Tibial artery (tissue), 4 donors: ENCODE results near the gene TMOD1.
"Not testable (repeated sequence)": the region's sequence is repeated elsewhere in the genome, so short reads cannot be mapped to it uniquely, and the experiment has no call there.

Source experiments
- DNase-seq, 2 donors: peaks; one replicate each; pipeline ENCODE4 v3.0.0-alpha.2; 2019
- H3K27ac ChIP-seq, 2 donors: fragments of 200-600 bp; sonication (generic) in 1 of 2; 1 replicate in 1 of 2; 2 replicates in 1 of 2; pipeline ENCODE4 v1.5.1; 2018 to 2019; ENCODE audit warnings: mild to moderate bottlenecking in 1 of 2
- H3K27me3 ChIP-seq, 2 donors: fragments of 200-600 bp; sonication (generic) in 1 of 2; one replicate each; pipeline versions ENCODE4 v1.5.1 to v1.6.0; 2016 to 2019
- H3K36me3 ChIP-seq, 3 donors: fragments of 200-600 bp; sonication (generic) in 2 of 3; one replicate each; pipeline ENCODE4 v1.5.1; 2016 to 2019; ENCODE audit warnings: mild to moderate bottlenecking in 2 of 3
- H3K4me1 ChIP-seq, 4 donors: fragments of 200-600 bp; sonication (generic) in 2 of 4; 1 replicate in 3 of 4; 2 replicates in 1 of 4; pipeline ENCODE4 v1.5.1; 2016 to 2019
- H3K4me3 ChIP-seq, 2 donors: fragments of 200-600 bp; sonication (generic) in 1 of 2; 1 replicate in 1 of 2; 2 replicates in 1 of 2; pipeline ENCODE4 v1.5.1; 2018 to 2019; ENCODE audit warnings: mild to moderate bottlenecking in 2 of 2
- H3K9me3 ChIP-seq, 3 donors: fragments of 200-600 bp; sonication (generic) in 1 of 3; one replicate each; pipeline ENCODE4 v1.5.1; 2016 to 2019
- intact Hi-C: fragments of 100-400 bp; cut with DNase I; formaldehyde crosslinking; loops from one replicate; pipeline ENCODE4 v1.15.0; 2023; ENCODE audit warnings: low total_unique reads
- TF ChIP-seq, protein P1 (sequence below), 2 experiments: fragments of 200-600 bp in 1 of 2; fragments of 450-650 bp in 1 of 2; IDR thresholded peaks; one replicate each; pipeline ENCODE4 v1.5.1; 2017 to 2019; ENCODE audit warnings: antibody characterized with exemption in 2 of 2, mild to moderate bottlenecking in 1 of 2, moderate library complexity in 1 of 2

The TMOD1 gene

DNA sequence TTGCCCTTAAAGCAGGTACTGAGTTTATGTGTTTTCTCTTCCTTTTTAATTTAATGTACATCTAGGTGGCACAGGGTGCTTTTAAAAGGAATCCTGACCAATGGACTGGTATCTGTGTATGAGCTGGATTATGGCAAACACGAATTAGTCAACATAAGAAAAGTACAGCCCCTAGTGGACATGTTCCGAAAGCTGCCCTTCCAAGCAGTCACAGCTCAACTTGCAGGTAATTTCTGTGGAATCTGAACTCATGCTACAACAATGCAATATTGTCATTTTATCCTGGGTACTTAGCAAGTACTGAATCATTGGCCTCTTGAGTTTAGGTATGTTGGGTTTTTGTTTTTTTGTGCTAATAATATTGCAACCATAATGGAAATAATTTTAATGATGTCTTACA lies 14.4 kb upstream of the TMOD1 start:
- peaks cover 0 to 8% (median 0%) of the 10 kb centered on the region in 3 donors for H3K9me3 ChIP-seq
- TF ChIP-seq, protein P1, sequence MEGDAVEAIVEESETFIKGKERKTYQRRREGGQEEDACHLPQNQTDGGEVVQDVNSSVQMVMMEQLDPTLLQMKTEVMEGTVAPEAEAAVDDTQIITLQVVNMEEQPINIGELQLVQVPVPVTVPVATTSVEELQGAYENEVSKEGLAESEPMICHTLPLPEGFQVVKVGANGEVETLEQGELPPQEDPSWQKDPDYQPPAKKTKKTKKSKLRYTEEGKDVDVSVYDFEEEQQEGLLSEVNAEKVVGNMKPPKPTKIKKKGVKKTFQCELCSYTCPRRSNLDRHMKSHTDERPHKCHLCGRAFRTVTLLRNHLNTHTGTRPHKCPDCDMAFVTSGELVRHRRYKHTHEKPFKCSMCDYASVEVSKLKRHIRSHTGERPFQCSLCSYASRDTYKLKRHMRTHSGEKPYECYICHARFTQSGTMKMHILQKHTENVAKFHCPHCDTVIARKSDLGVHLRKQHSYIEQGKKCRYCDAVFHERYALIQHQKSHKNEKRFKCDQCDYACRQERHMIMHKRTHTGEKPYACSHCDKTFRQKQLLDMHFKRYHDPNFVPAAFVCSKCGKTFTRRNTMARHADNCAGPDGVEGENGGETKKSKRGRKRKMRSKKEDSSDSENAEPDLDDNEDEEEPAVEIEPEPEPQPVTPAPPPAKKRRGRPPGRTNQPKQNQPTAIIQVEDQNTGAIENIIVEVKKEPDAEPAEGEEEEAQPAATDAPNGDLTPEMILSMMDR (IDR thresholded peaks at IDR 0.05), result no peak
- no peak overlapping the region for H3K4me3 ChIP-seq
- no peaks in the 10 kb centered on the region for H3K27me3 ChIP-seq
- peaks cover 0 to 4% (median 0%) of the 10 kb centered on the region in 4 donors for H3K4me1 ChIP-seq
- peaks cover 10 to 26% (median 24%) of the 10 kb centered on the region in 3 donors for H3K36me3 ChIP-seq
- no peak for DNase-seq
- no peak overlapping the region for H3K27ac ChIP-seq
- intact Hi-C loops, result no loop called here

DNA sequence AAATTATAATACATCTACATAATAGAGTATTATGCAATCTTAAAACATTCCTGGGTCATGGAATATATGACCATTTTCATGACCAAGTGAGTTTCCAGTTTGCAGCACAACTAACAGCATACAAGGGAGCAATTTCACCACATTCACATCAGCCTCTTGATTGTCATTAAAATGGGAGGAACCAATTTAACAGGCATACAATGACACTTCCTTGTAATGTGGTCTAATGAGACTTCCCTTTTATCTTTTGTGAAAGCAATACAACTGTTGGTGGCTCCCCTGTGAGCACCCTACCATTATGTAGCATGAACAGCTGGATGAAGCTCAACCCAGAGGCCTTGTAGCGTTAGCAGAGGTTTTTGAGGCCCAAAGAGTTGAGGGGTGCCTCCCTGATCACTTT lies 13.6 kb upstream of the TMOD1 start:
- intact Hi-C loops, result no loop called here
- TF ChIP-seq, protein P1 (IDR thresholded peaks at IDR 0.05), result no peak
- no peak for DNase-seq
- H3K36me3 ChIP-seq, result peaks cover 10 to 23% (median 20%) of the 10 kb centered on the region in 3 donors
- no peaks in the 10 kb centered on the region for H3K27me3 ChIP-seq
- no peak overlapping the region for H3K4me3 ChIP-seq
- H3K4me1 ChIP-seq, result peaks cover 0 to 4% (median 0%) of the 10 kb centered on the region in 4 donors
- peaks cover 0 to 8% (median 0%) of the 10 kb centered on the region in 3 donors for H3K9me3 ChIP-seq
- no peak overlapping the region for H3K27ac ChIP-seq

DNA sequence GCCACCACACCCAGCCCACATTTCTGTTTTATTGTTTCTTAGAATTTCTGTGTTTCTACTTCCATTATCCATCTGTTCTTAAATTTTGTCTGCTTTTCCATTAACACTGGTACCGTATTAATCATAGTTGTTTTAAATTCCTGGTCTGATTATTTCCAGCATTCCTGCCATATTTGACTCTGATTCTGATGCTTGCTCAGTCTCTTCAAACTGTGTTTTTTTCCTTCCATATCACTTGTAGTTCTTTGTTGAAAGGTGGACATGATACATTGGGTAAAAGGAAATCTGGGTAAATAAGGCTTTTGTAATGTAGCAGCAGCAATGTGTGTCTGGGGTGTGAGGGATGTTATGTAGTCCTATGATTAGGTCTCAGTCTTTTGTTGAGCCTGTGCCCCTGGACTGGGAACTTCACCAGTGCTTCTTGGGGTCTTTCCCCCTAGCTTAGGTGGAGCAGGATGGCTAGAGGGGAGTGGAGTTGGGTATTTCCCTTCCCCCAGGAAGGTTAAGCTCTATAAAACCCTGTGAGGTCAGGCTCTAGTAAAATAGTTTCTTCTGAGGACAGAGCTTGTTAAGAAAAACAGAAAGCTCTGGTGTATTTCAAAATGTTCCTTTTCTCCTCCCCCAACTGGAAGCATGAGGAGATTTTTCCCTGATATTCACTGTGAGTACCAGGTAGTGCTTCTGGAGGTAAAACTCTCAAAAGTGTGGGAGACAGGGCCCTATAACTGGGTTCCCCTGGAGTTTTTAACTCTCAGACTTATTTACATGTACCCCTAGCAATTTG lies 10.1 kb upstream of the TMOD1 start:
- H3K4me3 ChIP-seq, result no peak overlapping the region
- H3K9me3 ChIP-seq, result peaks cover 0 to 8% (median 0%) of the 10 kb centered on the region in 3 donors
- intact Hi-C loops, result no loop called here
- H3K27ac ChIP-seq, result no peak overlapping the region
- TF ChIP-seq, protein P1 (IDR thresholded peaks at IDR 0.05), result no peak
- no peak for DNase-seq
- H3K4me1 ChIP-seq, result peaks cover 0 to 4% (median 0%) of the 10 kb centered on the region in 4 donors
- H3K36me3 ChIP-seq, result peaks cover 18 to 21% (median 19%) of the 10 kb centered on the region in 3 donors
- H3K27me3 ChIP-seq, result no peaks in the 10 kb centered on the region

DNA sequence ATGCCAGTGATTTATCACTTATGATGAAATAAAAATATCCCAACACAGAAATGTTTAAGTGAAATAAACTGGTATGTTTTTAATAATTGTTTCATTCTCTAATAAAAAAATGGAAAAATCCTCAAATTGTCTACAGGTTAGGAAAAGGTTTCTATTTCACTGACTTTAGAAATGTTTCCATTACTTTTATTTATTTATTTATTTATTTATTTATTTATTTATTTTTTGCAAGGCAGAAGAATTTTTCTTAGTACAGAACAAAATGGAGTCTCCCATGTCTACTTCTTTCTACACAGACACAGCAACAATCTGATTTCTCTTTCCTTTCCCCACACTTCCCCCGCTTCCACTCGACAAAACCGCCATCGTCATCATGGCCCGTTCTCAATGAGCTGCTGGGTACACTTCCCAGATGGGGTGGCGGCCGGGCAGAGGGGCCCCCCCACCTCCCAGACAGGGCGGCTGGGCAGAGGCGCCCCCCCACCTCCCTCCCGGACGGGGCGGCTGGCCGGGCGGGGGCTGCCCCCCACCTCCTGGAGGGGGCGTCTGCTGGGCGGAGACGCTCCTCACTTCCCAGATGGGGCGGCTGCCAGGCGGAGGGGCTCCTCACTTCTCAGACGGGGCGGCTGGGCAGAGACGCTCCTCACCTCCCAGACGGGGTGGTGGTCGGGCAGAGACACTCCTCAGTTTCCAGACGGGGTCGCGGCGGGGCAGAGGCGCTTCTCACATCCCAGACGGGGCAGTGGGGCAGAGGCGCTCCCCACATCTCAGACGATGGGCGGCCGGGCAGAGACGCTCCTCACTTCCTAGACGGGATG lies 3.7 kb upstream of the TMOD1 start:
- H3K36me3 ChIP-seq, H3K4me3 ChIP-seq, H3K4me1 ChIP-seq, intact Hi-C loops, H3K27ac ChIP-seq, H3K27me3 ChIP-seq, DNase-seq, H3K9me3 ChIP-seq: not testable (repeated sequence)

DNA sequence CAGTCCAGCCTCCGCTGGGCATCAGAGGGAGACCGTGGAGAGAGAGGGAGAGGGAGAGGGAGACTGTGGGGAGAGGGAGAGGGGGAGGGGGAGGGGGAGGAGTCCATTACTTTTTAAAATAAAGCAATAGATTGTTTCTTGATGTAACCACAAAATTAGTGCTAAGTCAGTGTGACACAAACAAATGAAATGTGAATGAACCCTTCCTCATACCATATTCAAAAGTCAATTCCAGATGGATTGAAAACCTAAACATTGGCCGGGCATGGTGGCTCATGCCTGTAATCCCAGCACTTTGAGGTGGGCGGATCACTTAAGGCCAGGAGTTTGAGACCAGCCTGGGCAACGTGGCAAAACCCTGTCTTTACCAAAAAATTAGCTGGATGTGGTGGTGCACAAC lies 2.6 kb upstream of the TMOD1 start:
- H3K4me1 ChIP-seq, result peaks cover 0 to 16% (median 11%) of the 10 kb centered on the region in 4 donors
- H3K4me3 ChIP-seq, H3K27ac ChIP-seq, H3K27me3 ChIP-seq, H3K9me3 ChIP-seq, intact Hi-C loops, H3K36me3 ChIP-seq, DNase-seq: not testable (repeated sequence)

DNA sequence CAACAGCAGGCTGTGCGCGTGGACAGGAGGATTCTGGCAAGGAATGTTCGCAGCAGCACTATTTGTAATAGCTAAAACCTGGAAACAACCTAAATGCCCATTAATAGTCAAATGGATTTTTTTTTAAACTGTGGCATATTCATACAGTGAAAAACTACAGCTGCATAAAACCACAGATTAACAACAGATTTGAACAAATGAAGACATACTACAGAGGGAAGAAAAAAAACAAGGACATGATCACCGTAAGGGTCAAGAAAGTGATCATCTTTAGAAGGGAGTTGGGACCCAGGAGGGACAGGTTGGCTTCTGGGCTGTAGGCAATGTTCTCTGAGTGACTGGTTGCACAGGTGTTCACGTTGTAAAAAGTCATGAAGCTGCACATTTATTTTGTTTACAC lies 1.2 kb upstream of the TMOD1 start:
- Histone ChIP-seq H3K4me1 (peaks cover 0 to 29% (median 19%) of the 10 kb centered on the region in 4 donors), H3K27me3 (no peaks in the 10 kb centered on the region), H3K9me3 (no peaks in the 10 kb centered on the region), H3K27ac (peak overlapping the region in 1 of 2 donors; percentile 41), H3K4me3 (no peak overlapping the region), H3K36me3 (peaks cover 4 to 10% (median 6%) of the 10 kb centered on the region in 3 donors)
- DNase-seq, result no peak
- TF ChIP-seq, protein P1 (IDR thresholded peaks at IDR 0.05), result no peak
- intact Hi-C loops, result loop anchor here (5.0 kb wide), 1 partner anchor 97 kb away; no protein-coding TSS in a partner anchor
